DOHH2 (cell line): ENCODE measurements around the gene MEAF6.

Experiments
- CTCF ChIP-seq: fragments of 200-600 bp; sonication (generic); IDR thresholded peaks from one replicate; pipeline ENCODE4 v1.5.1; 2014; ENCODE audit warnings: antibody characterized with exemption, mild to moderate bottlenecking, low read depth, low read length; ENCODE audit not compliant: poor library complexity, severe bottlenecking
- EZH2phosphoT487 ChIP-seq: fragments of 200-600 bp; sonication (generic); IDR thresholded peaks from 2 replicates; pipeline ENCODE4 v1.6.1; 2017; ENCODE audit warnings: borderline replicate concordance, mild to moderate bottlenecking, antibody characterized with exemption, low read length, moderate library complexity, mixed read lengths

DNA sequence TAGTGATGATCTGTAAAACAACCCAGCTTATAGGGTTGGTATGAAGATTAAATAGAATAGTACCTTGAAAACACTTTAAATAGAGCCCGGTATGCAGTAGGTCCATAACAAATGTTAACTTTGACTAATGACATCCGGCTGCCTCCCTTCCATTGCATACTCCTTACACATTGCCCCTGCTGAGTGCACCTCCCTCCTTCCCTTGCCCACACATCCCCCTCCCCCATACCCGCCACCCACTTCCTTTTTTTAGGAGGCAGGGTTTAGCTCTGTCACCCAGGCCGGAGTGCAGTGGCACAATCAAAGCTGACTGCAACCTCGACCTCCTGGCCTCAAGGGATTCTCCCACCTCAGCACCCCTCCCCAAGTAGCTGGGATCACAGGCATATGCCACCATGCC, 64.6 kb downstream of the MEAF6 start:
- no peak for TF ChIP-seq CTCF
- no peak for TF ChIP-seq EZH2phosphoT487
